Epithelial cell of prostate (primary cell): ENCODE data around the gene MYO7B.

Experiments used
- DNase-seq: peaks from one replicate; pipeline ENCODE4 v3.0.0-alpha.2; 2011; ENCODE audit warnings: low read depth, low spot score
- H3K27ac ChIP-seq: fragments of 450-650 bp; 2 replicates; pipeline ENCODE4 v1.5.1; 2017; ENCODE audit warnings: mild to moderate bottlenecking

Gene MYO7B

GRCh38 chr2:127604986-127605385, 69.5 kb downstream of the MYO7B start:
- H3K27ac ChIP-seq = no peak overlapping the region
- DNase-seq = no peak

DNA sequence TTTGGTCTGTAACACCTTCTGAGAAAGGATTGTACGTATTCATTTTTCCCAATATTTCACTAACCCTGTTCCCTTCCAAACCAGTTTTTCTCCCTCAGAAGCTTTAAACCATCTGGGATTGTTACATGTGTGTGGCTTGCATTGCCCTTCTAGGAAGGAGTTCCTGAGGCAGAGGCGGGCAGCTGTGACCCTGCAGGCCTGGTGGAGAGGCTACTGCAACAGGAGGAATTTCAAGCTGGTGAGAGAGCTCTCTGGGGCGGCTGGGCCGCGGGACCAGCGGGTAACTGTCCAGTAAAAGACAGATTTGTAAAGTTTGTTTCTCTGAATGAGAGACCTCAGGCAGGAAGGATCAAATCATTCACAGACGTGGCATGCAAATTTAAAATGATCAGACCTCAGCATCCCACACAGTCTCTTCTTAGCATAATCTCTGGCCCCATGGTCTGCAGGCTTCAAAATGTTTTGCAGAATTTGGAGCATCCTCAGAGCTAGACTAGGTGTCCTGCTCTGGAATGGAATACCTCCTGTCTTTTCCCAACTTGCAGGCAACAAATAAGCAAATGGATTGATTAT, 70.3 kb downstream of the MYO7B start:
- no peak for DNase-seq
- H3K27ac ChIP-seq = no peak overlapping the region

DNA sequence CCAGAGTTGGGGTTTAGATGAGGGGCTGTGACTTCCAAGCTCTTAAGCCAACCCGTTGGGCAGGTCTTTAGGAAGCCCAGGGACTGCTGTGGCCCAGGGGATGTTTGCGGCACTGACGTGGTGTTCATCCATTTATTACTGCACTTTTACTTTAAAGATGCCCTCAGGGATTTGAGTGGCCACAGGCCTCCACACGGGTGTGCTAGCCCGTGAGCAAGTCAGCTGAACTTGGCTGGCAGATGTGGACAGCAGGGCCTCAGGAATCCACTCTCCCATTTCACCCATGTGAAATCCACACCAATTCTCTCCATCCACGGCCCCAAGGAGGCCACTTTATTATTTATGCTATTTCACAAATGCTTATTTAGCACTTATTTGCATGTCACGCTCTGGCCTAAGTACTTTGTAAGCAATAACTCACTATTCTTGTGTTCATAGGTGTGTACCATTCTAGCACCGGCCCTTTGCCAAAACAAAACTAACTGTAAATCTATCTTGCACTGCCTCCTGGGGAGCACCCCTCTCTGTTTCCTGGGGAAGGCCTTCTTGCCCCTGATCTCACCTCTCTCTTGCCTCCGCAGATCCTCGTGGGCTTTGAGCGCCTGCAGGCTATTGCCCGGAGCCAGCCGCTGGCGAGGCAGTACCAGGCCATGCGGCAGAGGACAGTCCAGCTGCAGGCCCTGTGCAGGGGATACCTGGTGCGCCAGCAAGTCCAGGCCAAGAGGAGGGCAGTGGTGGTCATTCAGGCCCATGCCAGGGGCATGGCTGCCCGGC, 71.3 kb downstream of the MYO7B start:
- DNase-seq = no peak
- no peak overlapping the region for H3K27ac ChIP-seq

- no peak overlapping the region for H3K27ac ChIP-seq
- no peak for DNase-seq
These were observed 72.0 kb downstream of the MYO7B start for GRCh38 chr2:127607399-127607908.

- DNase-seq = no peak
- H3K27ac ChIP-seq = no peak overlapping the region
These were observed 72.9 kb downstream of the MYO7B start for GRCh38 chr2:127608061-127609030.

DNA sequence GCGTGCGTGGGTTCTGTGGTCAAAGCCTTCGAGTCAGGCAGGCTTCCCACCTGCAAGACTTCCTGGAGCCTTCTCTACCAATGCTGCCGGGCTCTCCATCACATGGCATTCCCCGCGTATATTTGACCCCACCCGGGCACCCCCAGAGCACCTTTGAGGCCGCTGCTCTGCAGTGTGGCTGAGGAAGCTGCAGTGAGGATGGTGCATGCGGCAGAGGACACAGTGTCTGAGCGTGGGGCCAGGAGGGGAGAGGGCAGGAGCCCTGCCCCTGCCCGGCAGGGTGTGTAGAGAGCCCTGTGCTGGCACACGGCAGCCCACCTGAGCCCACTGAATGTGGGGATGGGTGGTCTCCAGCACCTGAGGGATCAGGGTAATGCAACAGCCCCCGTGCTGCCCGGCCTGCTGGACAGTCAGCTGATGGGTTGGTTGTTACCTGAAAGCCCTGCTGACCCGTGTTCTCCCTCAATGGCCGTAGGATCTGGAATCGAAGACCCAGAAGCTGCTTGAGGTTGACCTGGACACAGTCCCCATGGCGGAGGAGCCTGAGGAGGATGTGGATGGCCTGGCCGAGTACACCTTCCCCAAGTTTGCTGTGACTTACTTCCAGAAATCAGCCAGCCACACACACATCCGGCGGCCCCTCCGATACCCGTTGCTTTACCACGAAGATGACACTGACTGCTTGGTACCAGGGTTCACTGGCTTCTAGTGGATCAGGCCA, 73.7 kb downstream of the MYO7B start:
- DNase-seq = no peak

DNA sequence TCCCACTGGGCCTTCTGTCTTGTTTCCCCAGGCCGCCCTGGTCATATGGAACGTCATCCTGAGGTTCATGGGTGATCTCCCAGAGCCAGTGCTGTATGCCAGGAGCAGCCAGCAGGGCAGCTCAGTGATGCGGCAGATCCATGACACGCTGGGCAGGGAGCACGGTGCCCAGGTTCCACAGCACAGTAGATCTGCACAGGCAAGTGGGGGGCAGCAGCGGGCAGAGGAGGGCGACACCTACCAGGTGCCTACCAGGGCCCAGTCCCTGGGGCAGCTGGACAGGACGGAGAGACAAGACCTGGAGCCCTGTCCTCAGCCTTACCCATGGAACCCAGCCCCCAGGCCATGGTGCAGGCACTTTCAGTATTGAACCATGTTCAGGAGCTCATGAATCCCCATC, 74.3 kb downstream of the MYO7B start:
- H3K27ac ChIP-seq = no peak overlapping the region
- DNase-seq = no peak

More for the DNA sequence above, 73.7 kb downstream of the MYO7B start:
- no peak overlapping the region for H3K27ac ChIP-seq

GRCh38 chr2:127610561-127610960, 75.1 kb downstream of the MYO7B start:
- no peak overlapping the region for H3K27ac ChIP-seq
- DNase-seq = no peak

GRCh38 chr2:127611076-127611925, 75.8 kb downstream of the MYO7B start:
- DNase-seq = no peak
- H3K27ac ChIP-seq = no peak overlapping the region

GRCh38 chr2:127612111-127612822, 76.8 kb downstream of the MYO7B start:
- H3K27ac ChIP-seq = no peak overlapping the region
- no peak for DNase-seq

GRCh38 chr2:127614246-127614645, 78.8 kb downstream of the MYO7B start:
- H3K27ac ChIP-seq = no peak overlapping the region
- no peak for DNase-seq

DNA sequence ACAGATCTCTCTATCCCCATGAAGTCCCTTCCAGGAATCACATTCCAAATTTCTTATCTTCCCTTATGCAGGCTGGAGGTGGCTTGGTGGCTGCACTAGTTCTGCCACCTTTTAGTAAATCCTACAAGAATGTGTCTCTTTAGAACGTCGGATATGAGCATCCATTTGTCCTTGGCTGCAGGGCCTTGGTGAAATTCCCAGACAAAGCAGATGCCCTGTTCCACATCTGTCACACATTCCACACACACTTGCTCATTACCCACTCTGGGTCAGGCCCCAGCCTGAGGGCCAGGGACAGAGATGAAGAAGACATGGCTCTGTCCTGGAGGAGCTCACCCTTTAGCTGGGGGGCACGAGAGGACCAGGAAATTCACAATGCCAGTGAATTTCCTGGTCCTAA, 79.2 kb downstream of the MYO7B start:
- peak overlapping the region; percentile 41 for H3K27ac ChIP-seq
- DNase-seq = no peak

DNA sequence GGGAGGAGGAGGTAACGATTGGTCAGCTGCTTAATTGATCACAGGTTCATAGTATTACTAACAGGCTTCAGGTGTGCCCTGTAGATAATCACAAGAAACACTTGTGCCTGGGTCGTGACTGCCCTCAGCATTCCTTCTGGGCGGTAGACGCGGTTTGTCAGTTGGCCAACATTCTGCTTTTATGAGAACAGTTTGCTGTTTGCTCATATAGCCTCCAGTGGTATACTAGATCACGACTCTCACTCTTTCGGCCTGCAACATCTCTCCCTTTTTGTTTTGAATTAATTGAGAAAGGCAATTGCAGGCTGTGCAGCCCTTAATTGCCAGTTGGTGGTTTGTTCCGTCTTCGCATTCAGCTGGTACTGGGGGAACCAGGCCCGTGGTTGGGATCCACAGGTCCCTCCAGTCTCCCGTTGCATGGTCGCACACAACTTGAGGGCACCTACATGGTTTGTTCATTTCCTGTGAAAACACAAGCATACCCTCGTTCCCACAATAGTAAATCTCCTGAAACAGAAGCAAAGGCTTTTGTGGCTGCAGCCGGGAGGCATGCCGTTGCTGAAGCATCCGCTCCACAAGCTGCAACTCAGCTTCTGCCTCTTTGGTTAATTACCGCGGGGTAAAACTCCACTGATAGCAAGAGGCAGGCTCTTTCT, 80.2 kb downstream of the MYO7B start:
- DNase-seq = peak; percentile 50
- H3K27ac ChIP-seq = peak overlapping the region; percentile 41

DNA sequence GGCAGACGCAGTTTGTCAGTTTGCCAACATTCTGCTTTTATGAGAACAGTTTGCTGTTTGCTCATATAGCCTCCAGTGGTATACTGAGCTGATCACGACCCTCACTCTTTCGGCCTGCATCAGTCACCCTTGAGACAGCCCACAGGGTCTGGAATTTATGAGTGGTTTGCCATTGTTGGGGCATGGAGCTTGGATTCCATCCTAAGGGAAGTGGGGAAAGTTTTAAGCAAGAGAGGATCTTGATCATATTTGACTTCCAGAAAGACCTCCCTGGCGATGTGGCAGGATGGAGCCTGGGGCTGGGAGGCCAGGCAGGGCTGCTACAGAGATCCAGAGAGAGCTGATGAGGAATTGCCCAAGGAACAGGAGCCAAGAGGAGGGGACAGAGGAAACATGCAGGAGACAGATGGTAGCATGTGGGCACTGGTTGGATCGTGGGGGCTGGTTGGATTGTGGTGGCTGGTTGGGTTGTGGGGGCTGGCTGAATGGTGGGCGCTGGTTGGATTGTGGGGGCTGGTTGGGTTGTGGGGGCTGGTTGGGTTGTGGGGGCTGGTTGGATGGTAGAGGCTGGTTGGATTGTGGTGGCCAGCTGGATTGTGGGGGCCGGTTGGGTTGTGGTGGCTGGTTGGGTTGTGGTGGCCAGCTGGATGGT, 83.2 kb downstream of the MYO7B start:
- H3K27ac ChIP-seq = no peak overlapping the region
- no peak for DNase-seq

DNA sequence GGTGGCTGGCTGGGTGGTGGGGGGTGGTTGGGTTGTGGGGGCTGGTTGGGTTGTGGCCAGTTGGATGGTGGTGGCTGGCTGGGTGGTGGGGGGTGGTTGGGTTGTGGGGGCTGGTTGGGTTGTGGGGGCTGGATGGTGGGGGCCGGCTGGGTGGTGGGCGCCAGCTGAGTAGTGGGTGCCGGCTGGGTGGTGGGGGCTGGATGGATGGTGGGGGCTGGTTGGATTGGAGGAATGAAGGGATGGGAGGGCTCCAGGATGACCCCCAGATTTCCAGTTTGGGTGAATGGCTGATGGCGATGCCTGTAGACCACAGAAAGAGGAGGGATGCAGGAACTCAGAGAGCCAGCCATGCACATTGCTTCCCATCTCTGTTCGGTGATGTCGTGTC, 83.7 kb downstream of the MYO7B start:
- H3K27ac ChIP-seq = no peak overlapping the region
- no peak for DNase-seq

DNA sequence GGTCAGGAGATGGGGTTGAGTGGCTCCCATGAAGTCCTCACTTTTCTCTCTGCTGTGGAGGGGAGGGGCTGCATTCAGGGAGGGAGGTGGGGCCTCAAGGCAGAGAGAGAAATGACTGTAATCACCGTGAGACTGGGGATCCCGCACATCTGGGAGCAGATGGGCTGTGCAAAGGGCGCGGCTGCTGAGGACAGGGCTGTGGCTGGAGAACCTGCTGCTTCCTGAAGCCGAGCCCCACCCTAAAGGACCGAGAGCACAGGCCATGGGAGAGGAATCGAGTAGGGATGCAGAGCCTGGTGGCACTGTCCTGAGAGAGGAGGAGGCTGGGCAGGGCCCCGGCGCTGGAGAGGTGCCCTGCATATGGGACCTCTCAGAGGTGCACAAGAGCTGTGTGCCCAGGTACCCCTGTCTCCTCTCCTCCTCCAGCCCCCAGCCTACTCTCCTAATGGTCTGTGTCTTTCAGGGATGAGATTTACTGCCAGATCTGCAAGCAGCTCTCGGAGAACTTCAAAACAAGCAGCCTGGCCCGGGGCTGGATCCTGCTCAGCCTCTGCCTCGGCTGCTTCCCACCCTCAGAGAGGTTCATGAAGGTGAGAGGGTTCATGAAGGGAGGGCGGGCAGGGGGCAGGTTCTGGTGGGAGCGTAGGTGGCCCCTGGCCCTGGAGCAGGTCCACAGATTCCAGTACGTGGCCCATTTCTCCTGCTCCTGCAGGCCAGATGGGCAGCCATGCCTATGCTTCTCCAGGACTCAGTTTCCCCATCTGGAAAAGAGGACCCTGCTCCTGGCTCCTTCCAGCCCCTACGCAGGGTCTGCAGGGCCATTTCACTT, 84.6 kb downstream of the MYO7B start:
- no peak overlapping the region for H3K27ac ChIP-seq
- DNase-seq = no peak

DNA sequence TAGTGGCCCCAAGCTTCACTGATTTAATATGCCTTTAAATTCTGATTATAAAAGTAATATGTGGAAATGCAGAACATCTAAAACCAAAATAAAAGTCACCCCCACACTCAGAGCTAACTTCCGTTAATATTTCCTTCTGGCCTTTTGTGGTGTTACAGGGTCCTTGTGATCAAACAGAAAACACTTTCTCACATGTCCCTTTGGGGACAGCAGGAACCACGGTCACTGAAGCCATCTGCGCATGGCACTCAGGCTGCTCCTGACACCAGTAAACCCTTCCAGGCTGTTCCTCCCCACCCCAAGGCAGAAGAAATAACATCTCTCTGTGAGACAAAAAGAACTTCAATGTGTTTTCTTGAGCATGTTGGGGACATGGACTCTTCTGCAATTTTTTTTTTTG, 85.4 kb downstream of the MYO7B start:
- no peak overlapping the region for H3K27ac ChIP-seq
- no peak for DNase-seq
